Astrocyte (in vitro differentiated cells and primary cell): ENCODE data around the gene DNAJC10. TPM values are rescaled to one million over a fixed set of nuclear protein-coding genes. Genes with fewer than 3 reads are reported as not detected.

Experiments used
- total RNA-seq: library from RNA; stranded (reverse); gene quantifications from 2 replicates; pipeline ENCODE4 v1.2.1, GENCODE V29; 2021

The DNAJC10 gene
- total RNA-seq, 1 donor from 2014 or later: 169 TPM

Other genes with a start within 250 kb of the DNAJC10 start
- gene FRZB, start 150.4 kb downstream of the DNAJC10 start, total RNA-seq: 0.67 and 0.77 TPM in 2 replicates